ENCODE results near the gene ADAMTS17. TPM values are rescaled to one million over a fixed set of nuclear protein-coding genes. Genes with fewer than 3 reads are reported as not detected.

Gene ADAMTS17
- total RNA-seq, 1 experiment from 2014 or later, result 4.2 TPM

- Histone ChIP-seq H3K4me2 (ENCODE audit: low read length) (no peak overlapping the region), H4K20me1 (ENCODE audit: insufficient read depth) (no peaks in the 10 kb centered on the region), H3K79me2 (ENCODE audit: insufficient read depth, low read length) (no peaks in the 10 kb centered on the region), H3K9me3 (ENCODE audit: control insufficient read depth in 1 of 2, insufficient read depth in 1 of 2, low read depth in 1 of 2, low read length in 2 of 2) (no peaks in the 10 kb centered on the region), H3K4me1 (ENCODE audit: control insufficient read depth in 1 of 2, insufficient read depth in 2 of 2, low read length in 2 of 2) (peaks cover 21 to 26% of the 10 kb centered on the region in 2 experiments), H2AFZ (ENCODE audit: low read depth, low read length, poor library complexity, severe bottlenecking) (no peak overlapping the region), H3K9ac (ENCODE audit: low read length) (no peak overlapping the region), H3K9me2 (ENCODE audit: insufficient read depth) (no peaks in the 10 kb centered on the region), H3K4me3 (replicated peaks in 1 of 2; ENCODE audit: low read depth in 1 of 2, low read length in 2 of 2) (no peak overlapping the region), H3K36me3 (ENCODE audit: control insufficient read depth in 1 of 2, insufficient read depth in 2 of 2, low read length in 2 of 2) (no peaks in the 10 kb centered on the region), H3K27me3 (ENCODE audit: insufficient read depth, low read length) (no peaks in the 10 kb centered on the region), H3K27ac (ENCODE audit: low read depth, low read length) (no peak overlapping the region)
- ChIA-PET POLR2A (no interaction called here), CTCF (no interaction called here), RAD21 (ENCODE audit: low non-redundant PET in 1 of 2, low total read pairs in 2 of 2, uncharacterized antibody in 2 of 2, unreplicated experiment in 2 of 2) (no interaction called here)
- ATAC-seq, result no peak
- intact Hi-C loops (cut with micrococcal nuclease), result no loop called here
- no peak for DNase-seq (ENCODE audit: low read depth, low spot score)
- no TSS peak for BruUV-seq (replicated peaks)
- TF ChIP-seq POLR2A (IDR thresholded peaks at IDR 0.05; ENCODE audit: borderline replicate concordance, extremely low read depth, insufficient read depth, insufficient read length), result no peak
- no peak for TF ChIP-seq ZNF274 (IDR thresholded peaks at IDR 0.05; ENCODE audit: low read depth, low read length)
- TF ChIP-seq REST (IDR thresholded peaks at IDR 0.05; ENCODE audit: low read depth), result no peak
- TF ChIP-seq ATF3 (IDR thresholded peaks at IDR 0.05), result no peak
- TF ChIP-seq ELF1 (IDR thresholded peaks at IDR 0.05; ENCODE audit: borderline replicate concordance, low read depth), result no peak
- no peak for TF ChIP-seq FOSL1 (IDR thresholded peaks at IDR 0.05; ENCODE audit: low read depth)
- no peak for TF ChIP-seq POLR2AphosphoS5 (IDR thresholded peaks at IDR 0.05; ENCODE audit: low read depth, low read length)
- TF ChIP-seq JUND (IDR thresholded peaks at IDR 0.05), result no peak
- TF ChIP-seq CEBPB (IDR thresholded peaks at IDR 0.05; ENCODE audit: low read depth), result no peak
- no peak for TF ChIP-seq SRF (IDR thresholded peaks at IDR 0.05; ENCODE audit: low read depth)
- TF ChIP-seq CBX3 (IDR thresholded peaks at IDR 0.05; ENCODE audit: low read depth), result no peak
- TF ChIP-seq TCF7L2 (IDR thresholded peaks at IDR 0.05; ENCODE audit: borderline replicate concordance, extremely low read depth, insufficient read depth, insufficient read length), result no peak
These were observed 232.2 kb downstream of the ADAMTS17 start for GRCh38 chr15:100109486-100110035.

Measured in HCT116 (cell line).